K562 (cell line): ENCODE measurements around the gene LMO7. TPM values are rescaled to one million over a fixed set of nuclear protein-coding genes. Genes with fewer than 3 reads are reported as not detected.

Source experiments
- ATAC-seq: fragments of 200-7000 bp; cut with Tn5 transposase; 3 replicates; pipeline ENCODE4 v1.9.1; 2020; ENCODE audit warnings: moderate library complexity
- BruUV-seq: library from RNA; stranded (reverse); fragments of 400-500 nt; replicated peaks from 2 replicates; lab custom pipeline; 2021; lab: Mats Ljungman, UMichigan
- CTCF ChIA-PET: fragments of 300-600 bp; formaldehyde crosslinking; extraction: SDS; loops from one replicate; lab custom pipeline; 2021; ENCODE audit warnings: low intra/inter-chr PET ratio; lab: Yijun Ruan, JAX
- POLR2A ChIA-PET: fragments of 300-600, 350-650 bp; sonication (Branson Sonifier 250); formaldehyde crosslinking; extraction: SDS; loops from one replicate; lab custom pipeline; 2021; ENCODE audit warnings: antibody characterized with exemption, inconsistent platforms; lab: Yijun Ruan, JAX
- DNase-seq, 4 experiments: peaks; one replicate each; pipeline versions ENCODE4 v3.0.0 to v3.0.0-alpha.2; 2011 to 2018; ENCODE audit warnings: low spot score in 3 of 4, mixed read lengths in 3 of 4; ENCODE audit errors: extremely low read depth in 1 of 4
- FAIRE-seq: peaks from 2 replicates; lab custom pipeline; 2011; peaks lifted over from hg19 to GRCh38; lab: Jason Lieb, UNC
- H2AFZ ChIP-seq: 2 replicates; pipeline ENCODE4 v1.6.0; 2011; ENCODE audit warnings: low read depth, low read length, control low read depth, inconsistent platforms
- H3K27ac ChIP-seq: fragments of 200-600 bp; 3 replicates; pipeline ENCODE4 v1.8.0; 2011; ENCODE audit warnings: low read depth, mild to moderate bottlenecking, control low read depth, inconsistent platforms, low read length, moderate library complexity, mixed read lengths; ENCODE audit errors: extremely low read depth
- H3K27me3 ChIP-seq, 2 experiments: fragments of 300-600 bp in 1 of 2; 2 replicates in 1 of 2; 3 replicates in 1 of 2; pipeline versions ENCODE4 v1.6.0 to v1.8.0; 2011; ENCODE audit warnings: inconsistent platforms in 2 of 2, low read length in 2 of 2, mild to moderate bottlenecking in 1 of 2, mixed read lengths in 1 of 2, moderate library complexity in 1 of 2; ENCODE audit not compliant: control insufficient read depth in 2 of 2, insufficient read depth in 2 of 2
- H3K36me3 ChIP-seq: fragments of 300-600 bp; 3 replicates; pipeline ENCODE4 v1.8.0; 2011; ENCODE audit warnings: mild to moderate bottlenecking, low read length, inconsistent platforms; ENCODE audit not compliant: control insufficient read depth, insufficient read depth
- H3K4me1 ChIP-seq, 2 experiments: fragments of 200-600 bp in 1 of 2; replicated peaks in 1 of 2; 2 replicates in 1 of 2; 3 replicates in 1 of 2; pipeline versions ENCODE4 v1.5.1 to v1.8.0; 2011; ENCODE audit warnings: inconsistent platforms in 2 of 2, low read length in 2 of 2, mild to moderate bottlenecking in 1 of 2, mixed read lengths in 1 of 2, moderate library complexity in 1 of 2; ENCODE audit not compliant: control insufficient read depth in 2 of 2, insufficient read depth in 2 of 2
- H3K4me2 ChIP-seq: 2 replicates; pipeline ENCODE4 v1.6.1; 2011; ENCODE audit warnings: low read length, control low read depth, inconsistent platforms, mixed read lengths; ENCODE audit not compliant: insufficient read depth
- H3K4me3 ChIP-seq: fragments of 200-600 bp; sonication (generic), shearing (Covaris generic); 2 replicates; pipeline ENCODE4 v1.5.1; 2016; ENCODE audit warnings: control low read depth, inconsistent platforms
- H3K79me2 ChIP-seq: fragments of 200-600 bp; 3 replicates; pipeline ENCODE4 v1.8.0; 2011; ENCODE audit warnings: low read length, inconsistent platforms; ENCODE audit not compliant: control insufficient read depth, insufficient read depth
- H3K9ac ChIP-seq, 2 experiments: 2 replicates each; pipeline versions ENCODE4 v1.6.0 to v1.6.1; 2011; ENCODE audit warnings: low read depth in 2 of 2, low read length in 2 of 2, control low read depth in 1 of 2, inconsistent platforms in 1 of 2, mild to moderate bottlenecking in 1 of 2, mixed read lengths in 1 of 2; ENCODE audit not compliant: insufficient read depth in 1 of 2
- H3K9me1 ChIP-seq: one replicate; pipeline ENCODE4 v1.6.0; 2011; ENCODE audit warnings: inconsistent platforms, mild to moderate bottlenecking, low read length, moderate library complexity; ENCODE audit not compliant: control insufficient read depth, insufficient read depth
- H3K9me3 ChIP-seq: replicated peaks from 2 replicates; pipeline ENCODE4 v1.5.1; 2011; ENCODE audit warnings: low read depth, low read length, inconsistent platforms; ENCODE audit not compliant: control insufficient read depth, insufficient read depth
- H4K20me1 ChIP-seq: replicated peaks from 2 replicates; pipeline ENCODE4 v1.6.1; 2011; ENCODE audit warnings: low read length, inconsistent platforms, mixed read lengths; ENCODE audit not compliant: control insufficient read depth, insufficient read depth
- ARID3A ChIP-seq: IDR thresholded peaks from 2 replicates; pipeline ENCODE4 v1.6.1; 2012; ENCODE audit warnings: low read depth, low read length, improper control_type of control experiment, borderline replicate concordance
- CEBPG ChIP-seq, 3 experiments: fragments of 200-800 bp in 1 of 3; sonication (Bioruptor generic) in 1 of 3; sonication (generic) in 1 of 3; formaldehyde crosslinking in 1 of 3; IDR thresholded peaks in 2 of 3; conservative IDR thresholded peaks in 1 of 3; 2 replicates each; pipeline versions ENCODE4 v1.6.1 to v1.8.0; 2016 to 2022; ENCODE audit warnings: missing compliant biosample characterization in 2 of 3, missing genetic modification characterization in 2 of 3, mild to moderate bottlenecking in 1 of 3, missing genetic modification reagents in 1 of 3
- FOXM1 ChIP-seq, 2 experiments: fragments of 450-650 bp in 1 of 2; sonication (generic) in 1 of 2; formaldehyde crosslinking in 1 of 2; IDR thresholded peaks; 2 replicates each; pipeline versions ENCODE4 v1.6.1 to v1.9.0; 2017 to 2022; ENCODE audit warnings: low read depth in 2 of 2, mild to moderate bottlenecking in 2 of 2, missing genetic modification reagents in 1 of 2, moderate library complexity in 1 of 2
- THRAP3 ChIP-seq: fragments of 450-650 bp; IDR thresholded peaks from 2 replicates; pipeline ENCODE4 v1.6.1; 2016; ENCODE audit warnings: mild to moderate bottlenecking, inconsistent platforms, borderline replicate concordance
- ZBTB12 ChIP-seq: fragments of 250-450 bp; sonication (Bioruptor Pico); IDR thresholded peaks from 2 replicates; pipeline ENCODE4 v1.4.0; 2020
- ZNF511 ChIP-seq: sonication (generic); formaldehyde crosslinking; IDR thresholded peaks from 2 replicates; pipeline ENCODE4 v1.8.0; 2022; ENCODE audit warnings: mild to moderate bottlenecking, missing genetic modification reagents
- WGBS: fragments of 100-300 bp; shearing (Covaris generic); methylation state at CpG from one replicate; pipeline ENCODE4 v1.1.6; 2016; ENCODE audit warnings: low coverage, mixed read lengths; ENCODE audit not compliant: insufficient coverage; ENCODE audit errors: missing lambda C conversion rate; 5-methylcytosine and 5-hydroxymethylcytosine counted together
- in situ Hi-C: fragments of 300-500 bp; cut with MboI; formaldehyde crosslinking; loops from 4 replicates; pipeline ENCODE4 v1.15.0; 2018; ENCODE audit warnings: inconsistent platforms, mixed read lengths
- intact Hi-C: fragments of 100-400 bp; cut with micrococcal nuclease; formaldehyde crosslinking; loops from 2 replicates; pipeline ENCODE4 v1.14.2; 2022
- polyA plus RNA-seq, 8 experiments: library from polyadenylated mRNA; depleted of rRNA in 4 of 8; stranded (reverse) in 5 of 8; unstranded in 3 of 8; fragments of >200 nt; fragmentation: Nextera tagmentation in 2 of 8; fragmentation: Illumina TruSeq in 1 of 8; extraction: Ambion mirVana in 2 of 8; extraction: Trizol in 1 of 8; gene quantifications; 2 replicates each; pipeline versions ENCODE4 v1.2.1 to v1.2.3, GENCODE V29; 2011 to 2014; ENCODE audit warnings: inconsistent platforms in 1 of 8, missing spikeins in 1 of 8
- total RNA-seq, 7 experiments: library from RNA; depleted of rRNA in 6 of 7; stranded (reverse); fragments of >200 nt in 6 of 7; fragmentation: Illumina TruSeq in 2 of 7; extraction: Trizol in 2 of 7; gene quantifications; 2 replicates each; pipeline versions ENCODE4 v1.2.1 to v1.2.3, GENCODE V29; 2011 to 2021; ENCODE audit warnings: low replicate concordance in 1 of 7

The LMO7 gene
- total and polyA plus RNA-seq, 9 of the 15 experiments (the other 6 are each of a cell fraction or from before 2014, with no cell fraction given): 0.42 to 4.3 (median 1.7) TPM

GRCh38 chr13:75841905-75842304, 205.8 kb downstream of the LMO7 start:
- H3K36me3 ChIP-seq: no peaks in the 10 kb centered on the region
- no peak overlapping the region for H3K4me3 ChIP-seq
- POLR2A ChIA-PET: interaction anchor here (0.8 kb wide), 1 partner anchor 9 kb away, joined by 3 read pairs; no protein-coding TSS in a partner anchor
- no peaks in the 10 kb centered on the region for H3K9me3 ChIP-seq
- no peak for ATAC-seq
- no peaks in the 10 kb centered on the region for H3K4me1 ChIP-seq
- no peak overlapping the region for H2AFZ ChIP-seq
- H3K27me3 ChIP-seq: no peaks in the 10 kb centered on the region
- H4K20me1 ChIP-seq: no peaks in the 10 kb centered on the region
- H3K79me2 ChIP-seq: no peaks in the 10 kb centered on the region
- no peaks in the 10 kb centered on the region for H3K9me1 ChIP-seq
- DNase-seq: no peak
- no TSS peak for BruUV-seq
- TF ChIP-seq CEBPG (CRISPR knock-in tag; IDR thresholded peaks at IDR 0.05): no peak
- TF ChIP-seq CEBPG (tag; conservative IDR thresholded peaks at IDR 0.05 in 1 of 2, IDR thresholded peaks at IDR 0.05 in 1 of 2): no peak
- no peak for TF ChIP-seq ARID3A
- in situ Hi-C loops: no loop called here
- no peak overlapping the region for H3K4me2 ChIP-seq
- H3K9ac ChIP-seq: no peak overlapping the region
- 13% methylated on average over 5 of the region's 5 CpGs for WGBS
- CTCF ChIA-PET: no interaction called here
- intact Hi-C loops: no loop called here
- FAIRE-seq: no peak
- H3K27ac ChIP-seq: no peak overlapping the region

- no peaks in the 10 kb centered on the region for H3K9me1 ChIP-seq
- no TSS peak for BruUV-seq
- H3K4me1 ChIP-seq: no peaks in the 10 kb centered on the region
- H3K36me3 ChIP-seq: no peaks in the 10 kb centered on the region
- in situ Hi-C loops: no loop called here
- H3K4me2 ChIP-seq: no peak overlapping the region
- FAIRE-seq (no peak), ATAC-seq (no peak), DNase-seq (no peak)
- H3K27me3 ChIP-seq: no peaks in the 10 kb centered on the region
- ChIA-PET POLR2A (no interaction called here), CTCF (no interaction called here)
- intact Hi-C loops: no loop called here
- no peak overlapping the region for H3K4me3 ChIP-seq
- no peak overlapping the region for H2AFZ ChIP-seq
- 1% methylated on average over 5 of the region's 6 CpGs for WGBS
- no peak overlapping the region for H3K27ac ChIP-seq
- no peak overlapping the region for H3K9ac ChIP-seq
- H3K9me3 ChIP-seq: no peaks in the 10 kb centered on the region
- no peaks in the 10 kb centered on the region for H3K79me2 ChIP-seq
- H4K20me1 ChIP-seq: no peaks in the 10 kb centered on the region
- TF ChIP-seq THRAP3 (no peak), FOXM1 (IDR thresholded peaks at IDR 0.05; ENCODE audit: low read depth) (no peak), FOXM1 (CRISPR knock-in tag; IDR thresholded peaks at IDR 0.05; ENCODE audit: low read depth) (no peak), ZNF511 (CRISPR knock-in tag) (no peak), ZBTB12 (CRISPR knock-in tag) (no peak)
Observed at GRCh38 chr13:75843074-75843473, 206.9 kb downstream of the LMO7 start.
